K562 (cell line): ENCODE measurements around the gene TVP23A. TPM values are rescaled to one million over a fixed set of nuclear protein-coding genes. Genes with fewer than 3 reads are reported as not detected.

Source experiments
- ATAC-seq: fragments of 200-7000 bp; cut with Tn5 transposase; 3 replicates; pipeline ENCODE4 v1.9.1; 2020; ENCODE audit warnings: moderate library complexity
- BruUV-seq: library from RNA; stranded (reverse); fragments of 400-500 nt; replicated peaks from 2 replicates; lab custom pipeline; 2021; lab: Mats Ljungman, UMichigan
- CTCF ChIA-PET: fragments of 300-600 bp; formaldehyde crosslinking; extraction: SDS; loops from one replicate; lab custom pipeline; 2021; ENCODE audit warnings: low intra/inter-chr PET ratio; lab: Yijun Ruan, JAX
- POLR2A ChIA-PET: fragments of 300-600, 350-650 bp; sonication (Branson Sonifier 250); formaldehyde crosslinking; extraction: SDS; loops from one replicate; lab custom pipeline; 2021; ENCODE audit warnings: antibody characterized with exemption, inconsistent platforms; lab: Yijun Ruan, JAX
- DNase-seq, 4 experiments: peaks; one replicate each; pipeline versions ENCODE4 v3.0.0 to v3.0.0-alpha.2; 2011 to 2018; ENCODE audit warnings: low spot score in 3 of 4, mixed read lengths in 3 of 4; ENCODE audit errors: extremely low read depth in 1 of 4
- FAIRE-seq: peaks from 2 replicates; lab custom pipeline; 2011; peaks lifted over from hg19 to GRCh38; lab: Jason Lieb, UNC
- H2AFZ ChIP-seq: 2 replicates; pipeline ENCODE4 v1.6.0; 2011; ENCODE audit warnings: low read depth, low read length, control low read depth, inconsistent platforms
- H3K27ac ChIP-seq: fragments of 200-600 bp; 3 replicates; pipeline ENCODE4 v1.8.0; 2011; ENCODE audit warnings: low read depth, mild to moderate bottlenecking, control low read depth, inconsistent platforms, low read length, moderate library complexity, mixed read lengths; ENCODE audit errors: extremely low read depth
- H3K27me3 ChIP-seq, 2 experiments: fragments of 300-600 bp in 1 of 2; 2 replicates in 1 of 2; 3 replicates in 1 of 2; pipeline versions ENCODE4 v1.6.0 to v1.8.0; 2011; ENCODE audit warnings: inconsistent platforms in 2 of 2, low read length in 2 of 2, mild to moderate bottlenecking in 1 of 2, mixed read lengths in 1 of 2, moderate library complexity in 1 of 2; ENCODE audit not compliant: control insufficient read depth in 2 of 2, insufficient read depth in 2 of 2
- H3K36me3 ChIP-seq: fragments of 300-600 bp; 3 replicates; pipeline ENCODE4 v1.8.0; 2011; ENCODE audit warnings: mild to moderate bottlenecking, low read length, inconsistent platforms; ENCODE audit not compliant: control insufficient read depth, insufficient read depth
- H3K4me1 ChIP-seq, 2 experiments: fragments of 200-600 bp in 1 of 2; replicated peaks in 1 of 2; 2 replicates in 1 of 2; 3 replicates in 1 of 2; pipeline versions ENCODE4 v1.5.1 to v1.8.0; 2011; ENCODE audit warnings: inconsistent platforms in 2 of 2, low read length in 2 of 2, mild to moderate bottlenecking in 1 of 2, mixed read lengths in 1 of 2, moderate library complexity in 1 of 2; ENCODE audit not compliant: control insufficient read depth in 2 of 2, insufficient read depth in 2 of 2
- H3K4me2 ChIP-seq: 2 replicates; pipeline ENCODE4 v1.6.1; 2011; ENCODE audit warnings: low read length, control low read depth, inconsistent platforms, mixed read lengths; ENCODE audit not compliant: insufficient read depth
- H3K4me3 ChIP-seq: fragments of 200-600 bp; sonication (generic), shearing (Covaris generic); 2 replicates; pipeline ENCODE4 v1.5.1; 2016; ENCODE audit warnings: control low read depth, inconsistent platforms
- H3K79me2 ChIP-seq: fragments of 200-600 bp; 3 replicates; pipeline ENCODE4 v1.8.0; 2011; ENCODE audit warnings: low read length, inconsistent platforms; ENCODE audit not compliant: control insufficient read depth, insufficient read depth
- H3K9ac ChIP-seq, 2 experiments: 2 replicates each; pipeline versions ENCODE4 v1.6.0 to v1.6.1; 2011; ENCODE audit warnings: low read depth in 2 of 2, low read length in 2 of 2, control low read depth in 1 of 2, inconsistent platforms in 1 of 2, mild to moderate bottlenecking in 1 of 2, mixed read lengths in 1 of 2; ENCODE audit not compliant: insufficient read depth in 1 of 2
- H3K9me1 ChIP-seq: one replicate; pipeline ENCODE4 v1.6.0; 2011; ENCODE audit warnings: inconsistent platforms, mild to moderate bottlenecking, low read length, moderate library complexity; ENCODE audit not compliant: control insufficient read depth, insufficient read depth
- H3K9me3 ChIP-seq: replicated peaks from 2 replicates; pipeline ENCODE4 v1.5.1; 2011; ENCODE audit warnings: low read depth, low read length, inconsistent platforms; ENCODE audit not compliant: control insufficient read depth, insufficient read depth
- H4K20me1 ChIP-seq: replicated peaks from 2 replicates; pipeline ENCODE4 v1.6.1; 2011; ENCODE audit warnings: low read length, inconsistent platforms, mixed read lengths; ENCODE audit not compliant: control insufficient read depth, insufficient read depth
- ARHGAP35 ChIP-seq: fragments of 450-650 bp; IDR thresholded peaks from 2 replicates; pipeline ENCODE4 v1.6.1; 2018; ENCODE audit not compliant: partially characterized antibody
- KAT8 ChIP-seq: fragments of 450-650 bp; IDR thresholded peaks from 2 replicates; pipeline ENCODE4 v1.6.1; 2016; ENCODE audit warnings: low read depth, mild to moderate bottlenecking
- RBM25 ChIP-seq: fragments of 200-400 bp; formaldehyde crosslinking; IDR thresholded peaks from 2 replicates; pipeline ENCODE4 v1.6.1; 2018; ENCODE audit warnings: low read length, low read depth, moderate library complexity; ENCODE audit not compliant: severe bottlenecking
- RBM39 ChIP-seq: fragments of 200-400 bp; formaldehyde crosslinking; optimal IDR thresholded peaks from 2 replicates; pipeline ENCODE3; 2018; ENCODE audit warnings: low read depth, low read length
- SMARCC2 ChIP-seq: fragments of 450-650 bp; IDR thresholded peaks from 2 replicates; pipeline ENCODE4 v1.6.1; 2017; ENCODE audit warnings: antibody characterized with exemption, moderate library complexity, mild to moderate bottlenecking, low read depth
- SNIP1 ChIP-seq: fragments of 450-650 bp; IDR thresholded peaks from 2 replicates; pipeline ENCODE4 v1.7.1; 2017; ENCODE audit warnings: low read depth, mild to moderate bottlenecking
- ZNF239 ChIP-seq: fragments of 250-450 bp; sonication (Bioruptor Pico); IDR thresholded peaks from 2 replicates; pipeline ENCODE4 v1.4.0; 2020; ENCODE audit warnings: mild to moderate bottlenecking
- WGBS: fragments of 100-300 bp; shearing (Covaris generic); methylation state at CpG from one replicate; pipeline ENCODE4 v1.1.6; 2016; ENCODE audit warnings: low coverage, mixed read lengths; ENCODE audit not compliant: insufficient coverage; ENCODE audit errors: missing lambda C conversion rate; 5-methylcytosine and 5-hydroxymethylcytosine counted together
- in situ Hi-C: fragments of 300-500 bp; cut with MboI; formaldehyde crosslinking; loops from 4 replicates; pipeline ENCODE4 v1.15.0; 2018; ENCODE audit warnings: inconsistent platforms, mixed read lengths
- intact Hi-C: fragments of 100-400 bp; cut with micrococcal nuclease; formaldehyde crosslinking; loops from 2 replicates; pipeline ENCODE4 v1.14.2; 2022
- polyA plus RNA-seq, 8 experiments: library from polyadenylated mRNA; depleted of rRNA in 4 of 8; stranded (reverse) in 5 of 8; unstranded in 3 of 8; fragments of >200 nt; fragmentation: Nextera tagmentation in 2 of 8; fragmentation: Illumina TruSeq in 1 of 8; extraction: Ambion mirVana in 2 of 8; extraction: Trizol in 1 of 8; gene quantifications; 2 replicates each; pipeline versions ENCODE4 v1.2.1 to v1.2.3, GENCODE V29; 2011 to 2014; ENCODE audit warnings: inconsistent platforms in 1 of 8, missing spikeins in 1 of 8
- total RNA-seq, 7 experiments: library from RNA; depleted of rRNA in 6 of 7; stranded (reverse); fragments of >200 nt in 6 of 7; fragmentation: Illumina TruSeq in 2 of 7; extraction: Trizol in 2 of 7; gene quantifications; 2 replicates each; pipeline versions ENCODE4 v1.2.1 to v1.2.3, GENCODE V29; 2011 to 2021; ENCODE audit warnings: low replicate concordance in 1 of 7
- TF ChIP-seq, protein P1 (sequence below): sonication (generic); formaldehyde crosslinking; IDR thresholded peaks from 2 replicates; pipeline ENCODE4 v1.8.0; 2022; ENCODE audit warnings: mild to moderate bottlenecking, missing genetic modification reagents

Gene TVP23A
- total and polyA plus RNA-seq, 9 of the 15 experiments (the other 6 are each of a cell fraction or from before 2014, with no cell fraction given) = 0.04 to 0.77 (median 0.10) TPM; not detected in 3

DNA sequence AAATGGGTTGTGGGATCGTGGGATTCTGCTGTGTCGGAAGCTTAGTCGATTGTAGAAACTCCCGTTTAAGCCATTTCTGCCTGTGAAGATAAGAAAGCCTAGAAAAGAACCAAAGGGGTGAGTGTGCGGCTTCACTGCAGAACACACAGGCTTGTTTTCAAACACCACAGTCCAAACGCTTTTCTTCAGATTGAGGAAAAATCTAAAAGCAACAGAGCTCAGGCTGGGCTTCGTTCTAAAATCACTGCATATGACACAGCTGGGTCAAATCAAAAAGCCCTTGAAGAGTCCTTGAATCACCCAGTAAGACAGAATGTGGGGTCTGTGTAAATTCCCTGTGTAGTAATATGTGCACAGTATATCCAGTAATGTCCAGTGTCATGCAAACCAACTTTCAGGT is 49.2 kb downstream of the TVP23A start:
- no peak overlapping the region for H3K9ac ChIP-seq
- no peak for DNase-seq
- peaks cover 0 to 3% of the 10 kb centered on the region in 2 experiments; a peak in 1 of 5 replicates for H3K4me1 ChIP-seq
- no peaks in the 10 kb centered on the region for H4K20me1 ChIP-seq
- CTCF ChIA-PET = no interaction called here
- in situ Hi-C loops = no loop called here
- TF ChIP-seq RBM39 = no peak
- TF ChIP-seq SMARCC2 = no peak
- no peak for TF ChIP-seq SNIP1
- TF ChIP-seq KAT8 = no peak
- TF ChIP-seq, protein P1, sequence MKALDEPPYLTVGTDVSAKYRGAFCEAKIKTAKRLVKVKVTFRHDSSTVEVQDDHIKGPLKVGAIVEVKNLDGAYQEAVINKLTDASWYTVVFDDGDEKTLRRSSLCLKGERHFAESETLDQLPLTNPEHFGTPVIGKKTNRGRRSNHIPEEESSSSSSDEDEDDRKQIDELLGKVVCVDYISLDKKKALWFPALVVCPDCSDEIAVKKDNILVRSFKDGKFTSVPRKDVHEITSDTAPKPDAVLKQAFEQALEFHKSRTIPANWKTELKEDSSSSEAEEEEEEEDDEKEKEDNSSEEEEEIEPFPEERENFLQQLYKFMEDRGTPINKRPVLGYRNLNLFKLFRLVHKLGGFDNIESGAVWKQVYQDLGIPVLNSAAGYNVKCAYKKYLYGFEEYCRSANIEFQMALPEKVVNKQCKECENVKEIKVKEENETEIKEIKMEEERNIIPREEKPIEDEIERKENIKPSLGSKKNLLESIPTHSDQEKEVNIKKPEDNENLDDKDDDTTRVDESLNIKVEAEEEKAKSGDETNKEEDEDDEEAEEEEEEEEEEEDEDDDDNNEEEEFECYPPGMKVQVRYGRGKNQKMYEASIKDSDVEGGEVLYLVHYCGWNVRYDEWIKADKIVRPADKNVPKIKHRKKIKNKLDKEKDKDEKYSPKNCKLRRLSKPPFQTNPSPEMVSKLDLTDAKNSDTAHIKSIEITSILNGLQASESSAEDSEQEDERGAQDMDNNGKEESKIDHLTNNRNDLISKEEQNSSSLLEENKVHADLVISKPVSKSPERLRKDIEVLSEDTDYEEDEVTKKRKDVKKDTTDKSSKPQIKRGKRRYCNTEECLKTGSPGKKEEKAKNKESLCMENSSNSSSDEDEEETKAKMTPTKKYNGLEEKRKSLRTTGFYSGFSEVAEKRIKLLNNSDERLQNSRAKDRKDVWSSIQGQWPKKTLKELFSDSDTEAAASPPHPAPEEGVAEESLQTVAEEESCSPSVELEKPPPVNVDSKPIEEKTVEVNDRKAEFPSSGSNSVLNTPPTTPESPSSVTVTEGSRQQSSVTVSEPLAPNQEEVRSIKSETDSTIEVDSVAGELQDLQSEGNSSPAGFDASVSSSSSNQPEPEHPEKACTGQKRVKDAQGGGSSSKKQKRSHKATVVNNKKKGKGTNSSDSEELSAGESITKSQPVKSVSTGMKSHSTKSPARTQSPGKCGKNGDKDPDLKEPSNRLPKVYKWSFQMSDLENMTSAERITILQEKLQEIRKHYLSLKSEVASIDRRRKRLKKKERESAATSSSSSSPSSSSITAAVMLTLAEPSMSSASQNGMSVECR = no peak
- TF ChIP-seq RBM25 = no peak
- TF ChIP-seq ARHGAP35 = no peak
- no peak for TF ChIP-seq ZNF239
- no peaks in the 10 kb centered on the region for H3K79me2 ChIP-seq
- H3K4me2 ChIP-seq = no peak overlapping the region
- peaks cover 14% of the 10 kb centered on the region; the same call in 1 of the 3 replicates for H3K36me3 ChIP-seq
- no peaks in the 10 kb centered on the region for H3K9me3 ChIP-seq
- no peak for ATAC-seq
- no peaks in the 10 kb centered on the region for H3K9me1 ChIP-seq
- H3K27me3 ChIP-seq = no peaks in the 10 kb centered on the region
- no TSS peak for BruUV-seq
- POLR2A ChIA-PET = no interaction called here
- H2AFZ ChIP-seq = no peak overlapping the region
- intact Hi-C loops = no loop called here
- no peak overlapping the region for H3K27ac ChIP-seq
- no peak for FAIRE-seq
- WGBS = 76% methylated on average over 7 of the region's 7 CpGs
- H3K4me3 ChIP-seq = no peak overlapping the region
